Thymus (tissue), 11 donors: ENCODE results near the gene FCER2. TPM values are rescaled to one million over a fixed set of nuclear protein-coding genes. Genes with fewer than 3 reads are reported as not detected.

ENCODE experiments used
- DNase-seq, 9 donors: peaks; one replicate each; pipeline ENCODE4 v3.0.0-alpha.2; 2013; ENCODE audit warnings: low spot score in 9 of 9, low read depth in 6 of 9, missing footprints in 1 of 9
- H3K27ac ChIP-seq, 2 donors: one replicate each; pipeline ENCODE4 v1.5.1; 2013; ENCODE audit warnings: control low read depth in 1 of 2, low read depth in 1 of 2, low read length in 1 of 2, mild to moderate bottlenecking in 1 of 2, moderate library complexity in 1 of 2
- H3K27me3 ChIP-seq, 2 donors: one replicate each; pipeline ENCODE4 v1.5.1; 2013; ENCODE audit warnings: low read length in 1 of 2; ENCODE audit not compliant: control insufficient read depth in 2 of 2, insufficient read depth in 1 of 2
- H3K36me3 ChIP-seq, 2 donors: one replicate each; pipeline ENCODE4 v1.5.1; 2013; ENCODE audit warnings: low read length in 1 of 2, mild to moderate bottlenecking in 1 of 2, moderate library complexity in 1 of 2; ENCODE audit not compliant: control insufficient read depth in 2 of 2, insufficient read depth in 2 of 2
- H3K4me1 ChIP-seq, 2 donors: one replicate each; pipeline ENCODE4 v1.5.1; 2013; ENCODE audit warnings: low read length in 2 of 2; ENCODE audit not compliant: control insufficient read depth in 2 of 2, insufficient read depth in 2 of 2
- H3K4me3 ChIP-seq, 2 donors: one replicate each; pipeline ENCODE4 v1.5.1; 2013; ENCODE audit warnings: low read length in 2 of 2, control low read depth in 1 of 2, mild to moderate bottlenecking in 1 of 2
- H3K9me3 ChIP-seq, 2 donors: one replicate each; pipeline ENCODE4 v1.5.1; 2013; ENCODE audit warnings: low read length in 1 of 2, mild to moderate bottlenecking in 1 of 2; ENCODE audit not compliant: control insufficient read depth in 2 of 2, insufficient read depth in 1 of 2
- WGBS: extraction: QIAGEN DNeasy Blood & Tissue Kit; methylation state at CpG from one replicate; pipeline ENCODE4 v1.1.7; 2013; 5-methylcytosine and 5-hydroxymethylcytosine counted together
- polyA plus RNA-seq: library from polyadenylated mRNA; stranded (reverse); fragments of 200-250 nt; gene quantifications from one replicate; pipeline ENCODE4 v1.2.3, GENCODE V29; 2013
- total RNA-seq: library from RNA; stranded (reverse); fragments of 120-200 nt; gene quantifications from one replicate; pipeline ENCODE4 v1.2.4, GENCODE V29; 2013
- donor health status: healthy.

The FCER2 gene
- total and polyA plus RNA-seq, 2 donors, result 3.1 to 14.4 TPM

- Histone ChIP-seq H3K27ac (no peak within 1 kb of the TSS), H3K36me3 (no peaks in the 10 kb centered on the region), H3K4me3 (no peak within 1 kb of the TSS), H3K9me3 (peaks cover 0 to 12% of the 10 kb centered on the region in 2 donors), H3K27me3 (peaks cover 2 to 29% of the 10 kb centered on the region in 2 donors), H3K4me1 (peaks cover 46 to 68% of the 10 kb centered on the region in 2 donors)
- peak in 1 of 9 donors; percentile 24 for DNase-seq
- WGBS, result 5% methylated on average over 10 of the region's 10 CpGs
Observed at GRCh38 chr19:7676854-7677253, 25.1 kb downstream of the FCER2 start, which contains the start of gene MCEMP1. Gene MCEMP1 (plus strand): TSS chr19:7677090. CDS start chr19:7677121, 31 bp downstream.

GRCh38 chr19:7676376-7676775, 25.6 kb downstream of the FCER2 start:
- H3K4me3 ChIP-seq, result no peak overlapping the region
- H3K36me3 ChIP-seq, result no peaks in the 10 kb centered on the region
- peak in 1 of 9 donors; percentile 29 for DNase-seq
- peaks cover 0 to 9% of the 10 kb centered on the region in 2 donors for H3K9me3 ChIP-seq
- peaks cover 42 to 63% of the 10 kb centered on the region in 2 donors for H3K4me1 ChIP-seq
- no peak overlapping the region for H3K27ac ChIP-seq
- WGBS, result 3% methylated on average over 7 of the region's 7 CpGs
- peaks cover 3 to 32% of the 10 kb centered on the region in 2 donors for H3K27me3 ChIP-seq

GRCh38 chr19:7674010-7675005, 27.6 kb downstream of the FCER2 start:
- peaks cover 3 to 47% of the 10 kb centered on the region in 2 donors for H3K27me3 ChIP-seq
- no peak overlapping the region for H3K27ac ChIP-seq

GRCh38 chr19:7672522-7672921, 29.4 kb downstream of the FCER2 start:
- no peak overlapping the region for H3K4me3 ChIP-seq
- WGBS, result 79% methylated on average over 9 of the region's 9 CpGs
- H3K4me1 ChIP-seq, result peaks cover 34 to 55% of the 10 kb centered on the region in 2 donors
- H3K36me3 ChIP-seq, result no peaks in the 10 kb centered on the region
- H3K27ac ChIP-seq, result no peak overlapping the region
- H3K9me3 ChIP-seq, result peaks cover 0 to 15% of the 10 kb centered on the region in 2 donors
- peaks cover 5 to 51% of the 10 kb centered on the region in 2 donors for H3K27me3 ChIP-seq
- no peak for DNase-seq

More at GRCh38 chr19:7674010-7675005, 27.6 kb downstream of the FCER2 start:
- no peaks in the 10 kb centered on the region for H3K36me3 ChIP-seq
- H3K9me3 ChIP-seq, result peaks cover 0 to 15% of the 10 kb centered on the region in 2 donors
- 66% methylated on average over 21 of the region's 21 CpGs for WGBS
- no peak overlapping the region for H3K4me3 ChIP-seq
- peak in 4 of 9 donors; percentile 49 to 72 (median 54) for DNase-seq
- peaks cover 41 to 65% of the 10 kb centered on the region in 2 donors for H3K4me1 ChIP-seq

GRCh38 chr19:7670790-7671189, 31.1 kb downstream of the FCER2 start:
- peak overlapping the region in 1 of 2 donors; percentile 69 for H3K27ac ChIP-seq
- WGBS, result 69% methylated on average over 9 of the region's 9 CpGs
- DNase-seq, result no peak
- H3K27me3 ChIP-seq, result peaks cover 5 to 37% of the 10 kb centered on the region in 2 donors
- H3K4me1 ChIP-seq, result peaks cover 19 to 38% of the 10 kb centered on the region in 2 donors
- peaks cover 0 to 15% of the 10 kb centered on the region in 2 donors for H3K9me3 ChIP-seq
- H3K36me3 ChIP-seq, result no peaks in the 10 kb centered on the region
- peak overlapping the region in 1 of 2 donors; percentile 44 for H3K4me3 ChIP-seq

- H3K27ac ChIP-seq, result peak overlapping the region in 1 of 2 donors; percentile 69
- H3K27me3 ChIP-seq, result peaks cover 5 to 36% of the 10 kb centered on the region in 2 donors
- H3K4me3 ChIP-seq, result peak overlapping the region; percentile 44 to 49
Observed at GRCh38 chr19:7670150-7670783, 31.7 kb downstream of the FCER2 start.

GRCh38 chr19:7669641-7670040, 32.3 kb downstream of the FCER2 start:
- H3K36me3 ChIP-seq, result no peaks in the 10 kb centered on the region
- peaks cover 0 to 15% of the 10 kb centered on the region in 2 donors for H3K9me3 ChIP-seq
- H3K4me1 ChIP-seq, result peaks cover 17 to 35% of the 10 kb centered on the region in 2 donors
- DNase-seq, result no peak
- no peak overlapping the region for H3K27ac ChIP-seq
- 65% methylated on average over 9 of the region's 9 CpGs for WGBS
- H3K4me3 ChIP-seq, result peak overlapping the region; percentile 44 to 49
- peaks cover 5 to 36% of the 10 kb centered on the region in 2 donors for H3K27me3 ChIP-seq

More at GRCh38 chr19:7670150-7670783, 31.7 kb downstream of the FCER2 start:
- DNase-seq, result peak in 3 of 9 donors; percentile 57 to 63 (median 62)
- Histone ChIP-seq H3K9me3 (peaks cover 0 to 15% of the 10 kb centered on the region in 2 donors), H3K36me3 (no peaks in the 10 kb centered on the region), H3K4me1 (peaks cover 17 to 35% of the 10 kb centered on the region in 2 donors)
- 3% methylated on average over 43 of the region's 43 CpGs for WGBS

GRCh38 chr19:7668842-7669241, 33.1 kb downstream of the FCER2 start, which contains the start of gene RETN:
Gene RETN (plus strand): TSS chr19:7669049. CDS start chr19:7669327, 278 bp downstream.
- H3K27me3 ChIP-seq, result peaks cover 5 to 32% of the 10 kb centered on the region in 2 donors
- H3K9me3 ChIP-seq, result peaks cover 0 to 9% of the 10 kb centered on the region in 2 donors
- peaks cover 14 to 28% of the 10 kb centered on the region in 2 donors for H3K4me1 ChIP-seq
- H3K4me3 ChIP-seq, result peak within 1 kb of the TSS; percentile 44 to 49
- peak within 1 kb of the TSS in 1 of 2 donors; percentile 26 for H3K27ac ChIP-seq
- 47% methylated on average over 9 of the region's 9 CpGs for WGBS
- H3K36me3 ChIP-seq, result no peaks in the 10 kb centered on the region
- peak in 1 of 9 donors; percentile 54 for DNase-seq
